HTR-8/SVneo (cell line): ENCODE data around the gene NUP62CL.
"Not testable (repeated sequence)": the region's sequence is repeated elsewhere in the genome, so short reads cannot be mapped to it uniquely, and the experiment has no call there.

Experiments
- DNase-seq: peaks from one replicate; pipeline ENCODE4 v3.0.0; 2011; ENCODE audit warnings: low spot score, mixed read lengths; ENCODE audit not compliant: insufficient read length
- FAIRE-seq: peaks from 2 replicates; lab custom pipeline; 2011; peaks lifted over from hg19 to GRCh38; lab: Jason Lieb, UNC

Gene NUP62CL, protein sequence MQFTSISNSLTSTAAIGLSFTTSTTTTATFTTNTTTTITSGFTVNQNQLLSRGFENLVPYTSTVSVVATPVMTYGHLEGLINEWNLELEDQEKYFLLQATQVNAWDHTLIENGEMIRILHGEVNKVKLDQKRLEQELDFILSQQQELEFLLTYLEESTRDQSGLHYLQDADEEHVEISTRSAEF

DNA sequence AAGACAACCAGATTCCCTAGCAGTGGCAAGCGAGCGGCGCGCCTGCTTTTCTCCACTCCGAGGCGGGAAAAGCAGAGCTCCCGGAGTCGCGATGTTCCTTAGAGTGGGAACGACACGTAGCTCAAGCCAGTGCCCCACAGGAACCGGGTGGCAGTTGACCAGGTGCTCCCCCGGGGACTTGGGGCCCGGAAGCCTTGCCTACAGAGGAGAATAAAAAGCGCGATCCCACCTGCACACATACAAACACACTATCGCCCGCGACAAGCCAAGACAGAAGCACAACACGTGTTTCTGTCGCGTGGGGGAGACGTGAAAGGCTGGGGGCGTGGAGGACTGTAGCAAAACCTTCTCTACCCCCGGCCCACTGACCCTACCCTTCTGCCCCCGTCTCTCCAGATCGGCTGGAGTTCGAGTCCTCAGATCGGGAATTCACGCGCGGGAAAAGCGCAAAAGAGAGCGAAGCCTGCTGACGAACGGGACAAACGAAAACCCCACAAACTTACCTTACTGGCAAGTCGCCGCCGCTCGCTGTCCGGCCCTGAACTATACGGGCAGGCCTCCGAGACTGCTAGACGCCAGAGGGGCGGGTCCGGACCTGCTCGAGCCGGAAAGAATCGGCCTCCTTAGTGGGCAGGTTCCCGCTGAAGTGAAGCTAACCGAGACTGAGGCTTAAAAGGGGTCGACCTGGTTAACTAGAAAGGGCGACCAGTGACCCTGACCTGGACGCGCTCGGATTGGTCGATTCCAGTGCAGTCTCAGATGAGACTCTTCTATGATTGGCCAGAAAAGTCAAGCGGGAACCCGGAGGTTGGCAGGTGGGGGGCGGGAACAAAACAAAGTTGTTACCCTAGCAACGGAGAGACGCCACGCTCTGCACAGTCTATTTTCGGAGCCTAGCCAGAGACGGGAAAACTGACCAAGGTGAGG, at the start of gene NUP62CL, which contains the start of gene DNAAF6:
Gene NUP62CL, minus strand, starts transcription at position 664 of the 927 bp plus-strand sequence. CDS start 31,287 bp downstream, outside the sequence.
Gene DNAAF6, plus strand, starts transcription at position 842 of the 927 bp plus-strand sequence. CDS start 6,265 bp downstream, outside the sequence.
- FAIRE-seq: no peak

DNA sequence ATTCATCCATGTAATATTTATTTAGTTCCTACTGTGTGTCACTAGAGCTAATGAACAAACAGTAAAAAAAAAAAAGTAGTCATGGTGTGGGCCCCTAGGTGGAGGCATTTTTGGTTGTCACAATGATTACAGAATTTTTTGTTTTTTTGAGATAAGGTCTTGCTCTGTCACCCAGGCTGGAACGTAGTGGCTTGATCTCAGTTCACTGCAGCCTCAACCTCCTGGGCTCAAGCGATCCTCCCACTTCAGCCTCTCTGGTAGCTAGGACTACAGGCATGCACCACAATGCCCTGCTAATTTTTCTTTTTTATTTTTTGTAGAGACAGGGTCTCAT, 22.2 kb upstream of the NUP62CL start:
- FAIRE-seq: no peak
- no peak for DNase-seq

More for the DNA sequence above, at the start of gene NUP62CL, which contains the start of gene DNAAF6:
- peak; percentile 62 for DNase-seq

DNA sequence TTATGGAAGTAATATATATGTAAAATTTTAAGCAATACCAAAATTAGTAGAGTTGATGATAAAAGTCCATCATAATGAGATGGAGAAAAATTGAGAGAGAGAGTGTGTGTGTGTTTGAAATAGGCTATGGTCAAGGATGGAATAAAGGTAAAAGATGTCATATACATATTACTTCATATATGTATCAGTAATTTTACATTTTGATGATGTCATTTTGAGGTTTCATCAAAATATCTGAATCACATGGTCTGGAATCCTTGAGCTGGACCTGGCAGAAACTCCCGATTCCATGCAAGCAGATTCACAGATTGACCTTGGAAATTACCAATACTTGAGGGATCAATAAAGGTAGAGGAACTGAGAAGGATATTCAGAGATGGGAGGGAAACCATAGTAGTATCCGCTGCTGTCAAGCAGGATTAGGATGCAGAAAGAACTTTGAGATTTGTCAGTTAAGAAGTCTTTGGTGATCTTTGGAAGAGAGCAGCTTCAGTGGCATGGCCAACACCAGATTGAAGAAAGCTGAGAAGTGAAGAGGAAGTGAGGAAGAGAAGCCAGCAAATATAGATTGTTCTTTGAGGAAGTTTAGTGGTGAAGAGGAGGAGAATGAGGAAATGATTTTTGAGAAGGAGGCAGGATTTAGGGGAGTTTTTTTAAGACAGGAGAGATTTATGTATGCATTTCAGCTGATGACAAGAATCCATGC, 21.7 kb upstream of the NUP62CL start:
- FAIRE-seq (no peak), DNase-seq (no peak)

DNA sequence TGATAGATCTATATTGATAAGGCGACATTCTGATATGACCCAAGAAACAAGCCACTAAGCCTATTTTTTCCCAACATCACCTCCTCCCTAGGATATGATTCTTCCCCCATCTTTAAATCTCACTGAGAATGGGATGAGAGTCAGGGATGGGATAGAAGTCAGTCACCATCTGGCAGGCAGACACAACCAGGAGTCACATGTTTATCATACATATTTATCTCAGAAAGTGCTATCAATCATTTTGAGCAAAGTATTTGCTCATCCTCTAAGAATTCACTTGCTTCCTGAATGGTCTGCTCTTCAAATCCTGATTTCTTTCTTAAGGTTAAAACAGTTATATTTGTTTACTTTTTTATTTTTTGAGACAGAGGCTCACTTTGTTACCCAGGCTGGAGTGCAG, 20.5 kb upstream of the NUP62CL start:
- no peak for FAIRE-seq

DNA sequence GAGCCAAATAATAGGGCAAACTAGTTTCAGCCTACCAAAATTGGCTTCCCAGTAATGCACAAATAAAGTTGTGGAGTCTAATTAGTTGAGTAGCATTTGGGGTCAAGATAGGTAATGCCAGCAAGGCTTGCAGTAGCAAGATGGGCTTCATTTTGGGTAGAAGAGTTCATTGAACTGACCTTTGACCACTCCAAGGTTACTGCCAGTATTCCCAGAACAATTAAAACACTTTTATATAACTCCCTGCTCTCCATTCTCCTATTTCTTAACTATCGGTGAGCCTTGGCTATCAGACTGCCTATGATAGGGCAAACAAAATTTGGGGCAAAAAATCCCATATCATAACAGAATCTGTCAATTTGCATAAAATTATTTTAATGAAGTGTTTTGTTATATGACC, 7.2 kb upstream of the NUP62CL start:
- no peak for FAIRE-seq
- DNase-seq: no peak

More for the DNA sequence above, 20.5 kb upstream of the NUP62CL start:
- peak; percentile 8 for DNase-seq

DNA sequence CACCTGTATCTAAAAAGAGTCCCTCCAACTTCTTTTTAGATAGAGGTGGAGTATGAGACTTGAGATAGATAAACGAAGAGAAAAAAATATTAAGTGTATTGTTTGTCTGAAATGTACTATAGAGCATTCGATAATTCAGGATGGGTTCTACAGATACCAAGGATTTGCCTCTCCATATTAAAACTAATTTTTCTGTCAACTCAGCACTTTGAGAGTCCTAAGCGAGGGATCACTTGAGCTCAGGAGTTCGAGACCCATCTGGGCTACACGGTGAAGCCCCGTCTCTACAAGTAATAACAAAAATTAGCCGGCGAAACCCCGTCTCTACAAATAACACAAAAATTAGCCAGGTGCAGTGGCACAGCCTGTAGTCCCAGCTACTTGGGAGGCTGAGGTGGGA, 1.7 kb upstream of the NUP62CL start:
- DNase-seq (no peak), FAIRE-seq (no peak)

DNA sequence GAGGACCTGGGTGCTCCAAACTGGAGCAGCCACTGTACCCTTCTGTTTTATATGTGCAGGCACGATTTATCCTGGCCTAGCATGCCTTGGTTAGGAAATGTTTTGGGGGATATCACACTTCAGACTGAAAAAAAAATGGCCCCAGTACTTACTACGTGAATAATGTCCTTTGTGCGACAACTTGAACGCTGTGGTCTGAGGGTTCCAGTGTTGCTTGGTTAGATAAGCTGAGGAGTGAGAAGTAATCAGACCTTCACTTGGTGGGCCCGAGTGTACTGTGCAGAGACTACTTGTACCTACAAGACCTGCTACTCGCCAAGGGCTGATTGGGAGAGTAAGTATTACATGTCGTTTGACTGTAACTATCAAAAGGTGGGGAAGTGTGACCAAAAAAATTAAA, 856 bp upstream of the NUP62CL start:
- FAIRE-seq (no peak), DNase-seq (no peak)

DNA sequence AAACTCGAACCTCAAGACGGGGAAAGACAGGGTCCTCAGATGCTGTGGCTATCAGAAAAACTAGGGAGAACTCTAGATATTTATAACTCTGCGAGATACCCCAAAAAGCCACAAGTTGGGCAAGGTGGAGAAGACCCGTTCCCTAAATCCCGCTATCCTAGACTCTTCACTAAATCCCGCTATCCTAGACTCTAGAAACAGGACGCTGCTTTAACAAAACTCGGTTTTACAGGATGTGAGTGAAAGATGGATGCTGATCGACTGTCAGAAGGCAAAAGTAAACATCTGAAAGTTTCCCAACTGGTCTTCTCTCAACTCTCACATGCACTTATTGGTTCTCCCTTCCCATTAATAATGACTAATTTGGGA, 448 bp upstream of the NUP62CL start:
- FAIRE-seq: no peak

DNA sequence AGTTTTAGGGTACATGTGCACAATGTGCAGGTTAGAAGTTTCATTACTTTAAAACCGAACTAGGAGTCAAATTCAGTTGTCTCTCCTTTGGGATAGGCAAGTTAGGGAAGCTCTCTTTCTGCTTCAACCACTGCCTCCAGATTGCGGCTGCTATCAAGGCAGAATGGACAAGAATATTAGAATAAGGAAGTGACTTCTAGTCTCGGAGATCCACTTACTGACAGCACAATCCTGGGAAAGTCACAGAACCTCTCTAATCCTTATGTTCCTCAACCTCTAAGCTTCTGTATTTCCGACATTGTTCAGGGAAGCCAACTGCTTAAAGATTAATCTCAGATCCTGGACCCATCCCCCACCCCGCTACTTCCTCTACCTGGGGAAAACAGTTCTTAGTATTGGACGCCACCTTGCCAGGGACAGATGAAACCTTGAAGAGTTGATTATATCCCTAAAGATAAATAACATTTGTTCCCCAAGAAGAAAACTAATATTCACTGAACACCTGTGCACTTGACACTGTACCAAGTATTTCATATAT, 2.1 kb downstream of the NUP62CL start:
- FAIRE-seq (no peak), DNase-seq (no peak)

More for the DNA sequence above, 448 bp upstream of the NUP62CL start:
- DNase-seq: no peak

DNA sequence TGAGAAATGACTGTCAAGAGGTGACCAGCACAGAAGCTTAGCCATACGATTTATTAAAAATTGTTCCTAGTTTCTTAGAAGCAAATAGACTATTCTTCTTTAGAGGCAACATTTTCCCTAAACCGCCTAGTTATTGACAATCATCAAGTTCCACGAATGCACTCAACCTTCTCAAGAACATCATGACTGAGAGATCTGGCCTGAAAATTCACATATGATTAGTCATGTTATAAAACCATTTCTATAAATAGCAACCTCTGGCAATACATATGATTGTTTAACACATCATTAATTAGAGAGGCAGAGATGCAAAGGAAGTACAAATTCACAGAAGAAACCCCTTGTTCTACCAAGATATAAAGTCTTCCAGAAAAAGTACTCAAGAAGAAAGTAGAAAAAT, 6.7 kb downstream of the NUP62CL start:
- FAIRE-seq (no peak), DNase-seq (no peak)

DNA sequence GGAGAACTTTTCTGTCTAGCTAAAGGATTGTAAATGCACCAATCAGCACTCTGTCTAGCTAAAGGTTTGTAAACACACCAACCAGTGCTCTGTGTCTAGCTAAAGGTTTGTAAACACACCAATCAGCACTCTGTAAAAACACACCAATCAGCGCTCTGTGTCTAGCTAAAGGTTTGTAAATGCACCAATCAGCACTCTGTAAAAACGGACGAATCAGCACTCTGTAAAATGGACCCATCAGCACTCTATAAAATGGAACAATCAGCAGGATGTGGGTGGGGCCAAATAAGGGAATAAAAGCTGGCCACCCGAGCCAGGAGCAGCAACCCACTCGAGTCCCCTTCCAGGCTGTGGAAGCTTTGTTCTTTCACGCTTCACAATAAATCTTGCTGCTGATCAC, 8.2 kb downstream of the NUP62CL start:
- not testable (repeated sequence) for FAIRE-seq, DNase-seq

DNA sequence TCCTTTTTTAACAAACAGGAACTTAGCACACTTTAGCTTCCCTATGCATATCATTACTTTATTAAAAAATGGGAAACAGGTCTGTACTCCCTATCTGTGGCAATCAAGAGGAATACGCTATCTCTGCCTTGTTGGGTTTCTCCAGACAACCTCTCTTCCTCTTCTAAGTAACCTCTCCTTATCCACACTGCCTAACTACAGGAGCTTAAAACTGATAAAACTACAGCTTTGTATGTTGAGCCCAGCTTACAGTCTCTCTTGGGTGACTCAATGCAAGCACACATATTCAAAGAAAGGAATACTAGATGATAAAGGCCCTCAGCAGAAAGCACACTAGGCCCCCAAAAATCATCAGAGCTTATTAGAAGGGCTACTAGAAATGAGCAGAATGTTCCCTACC, 8.9 kb downstream of the NUP62CL start:
- no peak for FAIRE-seq
- no peak for DNase-seq

DNA sequence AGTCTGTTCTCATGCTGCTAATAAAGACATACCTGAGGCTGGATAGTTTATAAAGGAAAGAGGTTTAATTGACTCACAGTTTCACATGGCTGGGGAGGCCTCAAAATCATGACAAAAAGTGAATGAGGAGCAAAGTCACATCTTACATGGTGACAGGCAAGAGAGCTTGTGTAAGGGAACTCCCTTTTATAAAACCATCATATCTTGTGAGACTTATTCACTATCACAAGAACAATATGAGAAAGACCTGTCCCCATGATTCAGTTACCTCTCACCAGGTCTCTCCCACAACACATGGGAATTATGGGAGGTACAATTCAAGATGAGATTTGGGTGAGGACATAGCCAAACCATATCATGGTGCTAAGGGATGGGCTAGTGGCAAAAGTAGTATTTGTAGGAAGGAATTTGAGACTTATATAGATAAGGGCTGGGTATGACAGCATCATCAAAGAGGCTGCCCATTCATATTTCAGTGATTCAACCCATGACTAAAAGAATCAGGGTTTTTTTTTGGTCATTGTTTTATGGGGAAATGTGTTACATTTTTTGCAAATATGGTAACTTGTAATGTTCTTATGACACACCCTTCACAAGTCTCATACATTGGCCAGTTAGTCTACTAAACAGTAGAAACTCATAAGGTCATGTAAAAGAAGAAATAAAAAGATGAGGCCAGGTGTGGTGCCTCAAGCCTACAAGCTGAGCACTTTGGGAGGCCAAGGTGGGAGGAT, 34.7 kb downstream of the NUP62CL start:
- FAIRE-seq: no peak

DNA sequence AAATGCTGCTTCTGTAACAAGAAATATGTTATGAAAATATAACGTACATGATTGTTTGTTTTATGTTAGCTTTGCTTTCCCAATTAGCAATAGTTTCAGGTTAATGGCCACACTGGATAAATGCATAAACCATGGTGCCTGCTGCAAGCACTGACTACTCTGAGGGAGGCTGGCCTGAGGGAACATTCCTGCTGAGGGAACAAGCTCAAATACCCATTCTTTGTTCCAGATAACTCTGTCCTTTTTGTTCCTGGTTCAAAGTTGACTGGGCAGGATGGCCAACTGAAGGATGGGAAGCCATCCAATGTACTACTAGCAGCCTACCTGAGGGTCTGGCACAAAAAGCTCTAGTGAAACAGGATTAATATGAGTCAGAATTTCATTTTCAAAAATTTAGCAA, 37.5 kb downstream of the NUP62CL start:
- DNase-seq: no peak
- no peak for FAIRE-seq

More for the DNA sequence above, 34.7 kb downstream of the NUP62CL start:
- DNase-seq: no peak

DNA sequence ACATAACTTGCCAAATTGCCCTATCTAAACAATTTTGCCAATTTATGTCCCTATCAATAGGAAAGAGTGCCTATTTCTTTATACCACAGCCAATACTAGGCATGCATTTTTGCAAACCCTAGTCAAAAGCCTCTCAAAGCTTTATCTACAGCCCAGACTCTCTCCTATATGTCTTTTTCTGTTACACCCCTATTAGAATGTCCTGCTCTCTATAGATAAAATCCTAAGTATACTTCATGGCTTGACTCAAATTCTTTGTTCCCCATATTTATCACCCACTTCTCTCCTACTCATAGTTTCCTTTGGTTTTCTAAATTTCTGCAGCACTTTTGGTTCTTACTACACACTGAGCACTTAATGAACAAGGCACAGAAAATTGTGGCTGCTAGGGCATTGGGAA, 38.0 kb downstream of the NUP62CL start:
- DNase-seq (no peak), FAIRE-seq (no peak)

DNA sequence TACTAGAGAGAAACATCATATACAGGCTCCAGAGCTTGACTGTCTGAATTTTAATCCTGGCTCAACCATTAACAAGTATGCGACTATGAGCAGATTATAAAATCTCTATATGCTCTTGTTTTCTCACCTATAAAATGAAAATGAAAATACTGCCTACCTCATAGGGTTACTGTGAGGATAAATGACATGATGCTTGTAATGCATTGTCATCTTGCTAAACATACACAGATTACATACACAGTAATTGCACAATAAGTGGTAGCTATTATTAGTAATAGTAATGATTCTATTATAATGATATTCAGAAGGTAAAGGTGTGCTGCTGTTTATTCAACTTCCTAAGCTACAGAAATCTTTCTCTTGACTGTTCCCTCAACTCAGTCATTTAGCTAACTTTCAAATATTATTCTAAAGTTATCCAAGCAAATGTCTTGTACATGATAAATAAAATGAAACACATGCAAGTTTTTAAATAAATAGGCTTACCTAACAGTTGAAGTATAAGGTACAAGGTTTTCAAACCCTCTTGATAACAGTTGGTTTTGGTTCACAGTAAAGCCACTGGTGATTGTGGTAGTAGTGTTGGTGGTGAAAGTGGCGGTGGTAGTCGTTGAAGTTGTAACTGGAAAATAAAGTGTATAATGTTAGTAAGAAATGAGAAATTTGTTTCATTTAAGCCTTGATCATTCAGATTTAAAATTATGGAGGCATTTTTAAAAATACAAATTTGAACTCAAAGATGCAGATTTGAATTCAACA, 38.9 kb downstream of the NUP62CL start:
- FAIRE-seq (no peak), DNase-seq (no peak)

DNA sequence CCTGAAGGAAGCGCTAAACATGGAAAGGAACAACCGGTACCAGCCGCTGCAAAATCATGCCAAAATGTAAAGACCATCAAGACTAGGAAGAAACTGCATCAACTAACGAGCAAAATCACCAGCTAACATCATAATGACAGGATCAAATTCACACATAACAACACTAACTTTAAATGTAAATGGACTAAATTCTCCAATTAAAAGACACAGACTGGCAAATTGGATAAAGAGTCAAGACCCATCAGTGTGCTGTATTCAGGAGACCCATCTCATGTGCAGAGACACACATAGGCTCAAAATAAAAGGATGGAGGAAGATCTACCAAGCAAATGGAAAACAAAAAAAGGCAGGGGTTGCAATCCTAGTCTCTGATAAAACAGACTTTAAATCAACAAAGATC, 48.6 kb downstream of the NUP62CL start:
- not testable (repeated sequence) for DNase-seq, FAIRE-seq

DNA sequence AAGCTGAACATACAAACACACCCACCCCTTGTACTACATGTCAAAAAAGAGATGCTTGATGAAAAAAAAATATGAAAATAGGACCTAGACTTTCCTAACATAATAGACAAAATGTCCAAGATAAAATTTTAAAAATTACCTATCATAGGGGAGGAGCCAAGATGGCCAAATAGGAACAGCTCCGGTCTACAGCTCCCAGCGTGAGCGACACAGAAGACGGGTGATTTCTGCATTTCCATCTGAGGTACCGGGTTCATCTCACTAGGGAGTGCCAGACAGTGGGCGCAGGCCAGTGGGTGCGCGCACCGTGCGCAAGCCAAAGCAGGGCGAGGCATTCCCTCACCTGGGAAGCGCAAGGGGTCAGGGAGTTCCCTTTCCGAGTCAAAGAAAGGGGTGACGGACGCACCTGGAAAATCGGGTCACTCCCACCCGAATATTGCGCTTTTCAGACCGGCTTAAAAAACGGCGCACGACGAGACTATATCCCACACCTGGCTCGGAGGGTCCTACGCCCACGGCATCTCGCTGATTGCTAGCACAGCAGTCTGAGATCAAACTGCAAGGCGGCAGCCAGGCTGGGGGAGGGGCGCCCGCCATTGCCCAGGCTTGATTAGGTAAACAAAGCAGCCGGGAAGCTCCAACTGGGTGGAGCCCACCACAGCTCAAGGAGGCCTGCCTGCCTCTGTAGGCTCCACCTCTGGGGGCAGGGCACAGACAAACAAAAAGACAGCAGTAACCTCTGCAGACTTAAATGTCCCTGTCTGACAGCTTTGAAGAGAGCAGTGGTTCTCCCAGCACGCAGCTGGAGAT, 50.4 kb downstream of the NUP62CL start:
- DNase-seq, FAIRE-seq: not testable (repeated sequence)
